ENCODE data around the gene MAFG. TPM values are rescaled to one million over a fixed set of nuclear protein-coding genes. Genes with fewer than 3 reads are reported as not detected.
A peak's percentile ranks its signal among the peaks of the same experiment; 100 is the strongest.

The MAFG gene
- total and polyA plus RNA-seq, 7 donors = 21.6 to 74.2 (median 46.0) TPM

DNA sequence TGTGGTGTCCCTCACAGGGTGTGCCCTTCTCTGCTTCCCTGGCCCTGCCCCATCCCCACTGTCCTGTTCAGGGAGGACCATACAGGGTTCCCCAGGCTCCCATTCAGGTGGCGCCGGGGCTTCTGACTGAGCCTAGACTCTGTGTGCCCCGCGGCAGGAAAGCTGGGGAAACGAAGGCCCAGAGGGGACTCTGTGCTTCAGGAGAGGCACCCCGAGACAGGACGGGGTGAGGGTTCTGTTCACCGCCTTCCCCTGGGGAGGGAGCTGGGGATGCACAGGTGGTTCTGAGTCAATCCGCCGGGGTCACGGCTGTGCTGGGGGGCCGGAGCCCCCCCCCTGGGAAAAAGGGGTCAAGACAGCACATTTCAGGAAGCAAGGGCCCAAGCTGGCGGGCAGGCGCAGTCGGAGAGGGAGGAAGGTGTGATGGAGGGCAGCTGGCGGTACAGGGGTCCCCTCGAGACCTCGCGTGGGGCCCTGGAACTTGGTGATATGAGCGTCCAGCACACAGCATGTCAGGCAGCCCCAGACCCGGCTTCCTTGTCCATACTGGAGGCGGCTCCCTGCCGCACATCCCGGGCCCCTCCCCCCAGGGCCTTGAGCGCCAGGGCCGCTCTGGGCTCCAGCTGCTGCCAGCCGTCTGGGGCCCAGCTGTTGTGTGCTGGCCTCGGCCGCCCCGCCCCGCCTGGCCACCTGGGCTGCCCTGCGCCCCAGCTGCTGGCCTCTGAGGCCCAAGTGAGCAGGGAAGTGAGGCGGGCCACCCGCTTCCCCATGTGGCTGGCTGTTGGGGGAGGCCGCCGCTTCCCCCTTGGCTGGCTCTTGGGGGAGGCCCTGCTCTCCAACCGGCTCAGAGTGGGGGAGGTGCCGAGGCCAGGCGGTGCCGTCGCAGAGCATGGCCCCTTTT is 39.1 kb upstream of the MAFG start:
- H3K4me3 ChIP-seq = no peak overlapping the region
- peaks cover 0 to 5% (median 0%) of the 10 kb centered on the region in 3 donors for H3K27me3 ChIP-seq (ENCODE audit: insufficient read depth in 3 of 3, low read length in 2 of 3)
- H3K9me3 ChIP-seq = no peaks in the 10 kb centered on the region
- 46 to 48% (median 47%) methylated on average over 35 to 41 of the region's 41 CpGs for WGBS, 3 donors
- peaks cover 27% of the 10 kb centered on the region for H3K4me1 ChIP-seq
- ATAC-seq = peak; percentile 16 to 57 (median 38)
- TF ChIP-seq, protein P1, sequence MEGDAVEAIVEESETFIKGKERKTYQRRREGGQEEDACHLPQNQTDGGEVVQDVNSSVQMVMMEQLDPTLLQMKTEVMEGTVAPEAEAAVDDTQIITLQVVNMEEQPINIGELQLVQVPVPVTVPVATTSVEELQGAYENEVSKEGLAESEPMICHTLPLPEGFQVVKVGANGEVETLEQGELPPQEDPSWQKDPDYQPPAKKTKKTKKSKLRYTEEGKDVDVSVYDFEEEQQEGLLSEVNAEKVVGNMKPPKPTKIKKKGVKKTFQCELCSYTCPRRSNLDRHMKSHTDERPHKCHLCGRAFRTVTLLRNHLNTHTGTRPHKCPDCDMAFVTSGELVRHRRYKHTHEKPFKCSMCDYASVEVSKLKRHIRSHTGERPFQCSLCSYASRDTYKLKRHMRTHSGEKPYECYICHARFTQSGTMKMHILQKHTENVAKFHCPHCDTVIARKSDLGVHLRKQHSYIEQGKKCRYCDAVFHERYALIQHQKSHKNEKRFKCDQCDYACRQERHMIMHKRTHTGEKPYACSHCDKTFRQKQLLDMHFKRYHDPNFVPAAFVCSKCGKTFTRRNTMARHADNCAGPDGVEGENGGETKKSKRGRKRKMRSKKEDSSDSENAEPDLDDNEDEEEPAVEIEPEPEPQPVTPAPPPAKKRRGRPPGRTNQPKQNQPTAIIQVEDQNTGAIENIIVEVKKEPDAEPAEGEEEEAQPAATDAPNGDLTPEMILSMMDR (IDR thresholded peaks at IDR 0.05) = no peak
- H3K36me3 ChIP-seq (ENCODE audit: insufficient read depth in 1 of 2, low read depth in 1 of 2) = no peaks in the 10 kb centered on the region
- intact Hi-C loops (cut with DNase I) = loop anchor here in 1 of 2 donors (5.0 kb wide), 1 partner anchor 36 kb away; no protein-coding TSS in a partner anchor
- peak; percentile 56 to 77 for DNase-seq
- H3K27ac ChIP-seq = no peak overlapping the region

DNA sequence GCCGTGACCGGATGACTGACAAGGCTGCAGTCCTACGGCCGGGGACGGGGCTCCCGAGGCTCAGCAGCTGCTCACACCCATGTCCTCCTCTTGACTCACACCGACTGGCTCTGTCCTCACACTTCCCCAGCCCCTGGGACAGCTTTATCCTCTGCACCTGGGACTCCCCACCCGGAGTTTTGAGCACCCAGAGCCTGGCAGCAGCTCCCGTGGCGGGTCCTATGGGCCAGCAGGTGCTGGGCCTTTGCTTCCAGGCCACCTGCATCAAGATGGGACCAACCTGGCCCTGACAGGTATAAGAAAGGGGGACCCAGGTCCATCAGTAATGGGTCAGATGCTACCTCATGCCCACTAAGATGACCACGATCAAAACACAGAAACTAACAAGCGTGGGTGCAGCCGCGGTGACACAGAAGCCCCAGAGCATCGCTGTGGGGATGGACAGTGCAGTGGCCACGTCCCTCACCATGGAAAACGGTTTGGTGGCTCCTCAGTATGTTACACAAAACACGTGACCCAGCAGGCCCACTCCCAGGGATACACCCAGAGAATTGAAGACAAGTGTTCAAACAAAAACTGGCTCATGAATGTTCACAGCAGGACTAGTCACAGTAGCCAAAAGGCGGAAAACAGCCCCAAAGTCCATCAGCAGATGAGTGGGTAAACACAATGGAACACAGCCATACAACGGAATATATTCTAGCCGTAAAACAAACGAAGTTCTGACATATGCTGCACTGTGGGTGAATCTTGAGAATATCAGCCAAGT is 36.7 kb upstream of the MAFG start:
- WGBS, 3 donors = 73 to 76% (median 74%) methylated on average over 22 of the region's 22 CpGs
- TF ChIP-seq, protein P1 (IDR thresholded peaks at IDR 0.05) = no peak
- Histone ChIP-seq H3K27ac (no peak overlapping the region), H3K27me3 (ENCODE audit: insufficient read depth in 3 of 3, low read length in 2 of 3) (peaks cover 0 to 18% (median 3%) of the 10 kb centered on the region in 3 donors), H3K36me3 (ENCODE audit: insufficient read depth in 1 of 2, low read depth in 1 of 2) (no peaks in the 10 kb centered on the region), H3K4me1 (peaks cover 35% of the 10 kb centered on the region), H3K9me3 (no peaks in the 10 kb centered on the region), H3K4me3 (no peak overlapping the region)
- intact Hi-C loops (cut with DNase I) = loop anchor here (5.0 kb wide), 2 partner anchors 38 to 188 kb away; no protein-coding TSS in a partner anchor
- ATAC-seq = no peak
- DNase-seq = no peak

DNA sequence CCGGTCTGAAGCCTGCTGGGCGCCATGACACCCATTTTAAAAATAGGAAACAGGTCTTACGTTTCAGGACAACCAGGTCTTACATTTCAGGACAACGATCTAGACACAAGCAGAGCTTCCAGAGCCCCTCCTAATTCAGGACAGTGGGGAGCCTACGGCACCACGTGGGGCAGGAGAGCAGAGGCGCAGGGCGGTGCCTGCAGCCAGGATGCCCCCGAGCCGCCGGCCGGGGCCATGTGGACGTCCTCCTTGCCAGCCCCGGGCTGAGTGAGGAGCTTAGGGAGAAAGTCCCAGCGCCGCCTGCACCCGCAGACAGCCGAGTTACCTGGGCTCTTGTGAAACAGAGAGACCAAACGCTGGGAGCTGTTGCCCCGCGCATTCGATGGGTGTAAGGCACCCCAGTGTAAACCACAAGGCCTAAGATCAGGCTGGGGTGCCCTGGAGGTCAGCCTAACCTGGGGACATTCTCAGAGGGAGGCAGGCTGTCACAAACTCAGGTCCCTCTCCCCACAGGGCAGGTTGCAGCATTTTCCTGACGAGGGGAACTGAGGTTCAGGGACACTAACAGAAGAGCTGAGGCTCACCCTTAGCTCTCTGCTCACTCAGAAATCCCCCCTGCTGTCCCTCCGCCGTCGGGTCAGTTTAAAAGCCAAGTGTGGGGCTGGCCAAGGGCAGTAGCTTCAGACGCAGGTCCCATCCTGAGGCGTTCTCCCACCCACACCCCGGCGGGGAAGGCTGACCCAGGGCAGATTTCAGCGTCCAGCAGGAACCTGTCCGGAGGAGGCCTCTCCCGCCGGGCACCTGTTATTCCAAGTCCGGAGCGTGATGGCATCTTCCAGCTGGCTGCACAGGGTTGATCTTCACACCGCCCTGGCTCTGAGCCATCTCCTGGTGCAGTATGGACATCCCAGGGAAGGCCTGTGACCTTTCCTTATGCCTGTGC is 35.2 kb upstream of the MAFG start:
- peaks cover 33% of the 10 kb centered on the region for H3K4me1 ChIP-seq
- ATAC-seq (peak in 3 of 4 donors; percentile 16 to 53 (median 43)), DNase-seq (peak in 1 of 2 donors; percentile 69)
- no peaks in the 10 kb centered on the region for H3K9me3 ChIP-seq
- 31 to 56% (median 33%) methylated on average over 34 to 37 of the region's 37 CpGs for WGBS, 3 donors
- intact Hi-C loops (cut with DNase I) = loop anchor here (5.0 kb wide), 2 partner anchors 40 to 190 kb away; no protein-coding TSS in a partner anchor
- peak overlapping the region; percentile 86 for H3K27ac ChIP-seq
- peak overlapping the region; percentile 55 for H3K4me3 ChIP-seq
- peaks cover 0 to 23% (median 3%) of the 10 kb centered on the region in 3 donors for H3K27me3 ChIP-seq (ENCODE audit: insufficient read depth in 3 of 3, low read length in 2 of 3)
- H3K36me3 ChIP-seq (ENCODE audit: insufficient read depth in 1 of 2, low read depth in 1 of 2) = no peaks in the 10 kb centered on the region
- TF ChIP-seq, protein P1 (IDR thresholded peaks at IDR 0.05) = no peak

All from psoas muscle (tissue), 8 donors.